Stomach smooth muscle (tissue), 2 donors: Measurements from ENCODE around the gene ORMDL3.

Experiments
- H3K27ac ChIP-seq: one replicate; pipeline ENCODE4 v1.7.0; 2013; ENCODE audit warnings: mild to moderate bottlenecking, low read length, inconsistent platforms
- H3K27me3 ChIP-seq, 2 donors: one replicate each; pipeline ENCODE4 v1.7.0; 2013; ENCODE audit warnings: low read length in 2 of 2; ENCODE audit not compliant: insufficient read depth in 2 of 2, control insufficient read depth in 1 of 2
- H3K36me3 ChIP-seq, 2 donors: one replicate each; pipeline ENCODE4 v1.7.0; 2013; ENCODE audit warnings: low read length in 2 of 2; ENCODE audit not compliant: control insufficient read depth in 2 of 2, insufficient read depth in 2 of 2
- H3K4me1 ChIP-seq: one replicate; pipeline ENCODE4 v1.7.0; 2013; ENCODE audit warnings: low read length; ENCODE audit not compliant: control insufficient read depth, insufficient read depth
- H3K4me3 ChIP-seq, 2 donors: one replicate each; pipeline ENCODE4 v1.7.0; 2013; ENCODE audit warnings: low read length in 2 of 2
- H3K9ac ChIP-seq, 2 donors: one replicate each; pipeline ENCODE4 v1.7.0; 2013; ENCODE audit warnings: low read length in 2 of 2, mild to moderate bottlenecking in 1 of 2
- H3K9me3 ChIP-seq, 2 donors: one replicate each; pipeline ENCODE4 v1.7.0; 2013; ENCODE audit warnings: low read length in 2 of 2; ENCODE audit not compliant: control insufficient read depth in 2 of 2
- donor health status: healthy.
- donor health status: Pancreatic carcinoma.

Gene ORMDL3

GRCh38 chr17:39923836-39924690 is 3.3 kb downstream of the ORMDL3 start:
- Histone ChIP-seq H3K4me3 (no peak overlapping the region), H3K9me3 (no peaks in the 10 kb centered on the region), H3K4me1 (peaks cover 38% of the 10 kb centered on the region), H3K27me3 (no peaks in the 10 kb centered on the region), H3K27ac (no peak overlapping the region), H3K36me3 (peaks cover 19 to 32% of the 10 kb centered on the region in 2 donors), H3K9ac (peak overlapping the region; percentile 19 to 21)

- Histone ChIP-seq H3K4me1 (peaks cover 30% of the 10 kb centered on the region), H3K27me3 (no peaks in the 10 kb centered on the region), H3K4me3 (no peak overlapping the region), H3K9me3 (no peaks in the 10 kb centered on the region), H3K36me3 (peaks cover 19 to 33% of the 10 kb centered on the region in 2 donors), H3K27ac (no peak overlapping the region), H3K9ac (no peak overlapping the region)
Measured at GRCh38 chr17:39923230-39923629, 4.2 kb downstream of the ORMDL3 start.

- H3K36me3 ChIP-seq, result peaks cover 19 to 33% of the 10 kb centered on the region in 2 donors
- H3K9ac ChIP-seq, result no peak overlapping the region
- no peaks in the 10 kb centered on the region for H3K27me3 ChIP-seq
- no peaks in the 10 kb centered on the region for H3K9me3 ChIP-seq
- peaks cover 26% of the 10 kb centered on the region for H3K4me1 ChIP-seq
- H3K4me3 ChIP-seq, result no peak overlapping the region
- H3K27ac ChIP-seq, result no peak overlapping the region
Measured at GRCh38 chr17:39922006-39922405, 5.4 kb downstream of the ORMDL3 start.

GRCh38 chr17:39921323-39921722 is 6.1 kb downstream of the ORMDL3 start:
- Histone ChIP-seq H3K27ac (no peak overlapping the region), H3K9ac (no peak overlapping the region), H3K9me3 (no peaks in the 10 kb centered on the region), H3K27me3 (no peaks in the 10 kb centered on the region), H3K36me3 (peaks cover 19 to 35% of the 10 kb centered on the region in 2 donors), H3K4me1 (peaks cover 19% of the 10 kb centered on the region), H3K4me3 (no peak overlapping the region)

- Histone ChIP-seq H3K27ac (no peak overlapping the region), H3K36me3 (peaks cover 19 to 35% of the 10 kb centered on the region in 2 donors), H3K4me1 (peaks cover 11% of the 10 kb centered on the region), H3K9ac (no peak overlapping the region), H3K27me3 (no peaks in the 10 kb centered on the region), H3K4me3 (no peak overlapping the region), H3K9me3 (no peaks in the 10 kb centered on the region)
Measured at GRCh38 chr17:39920218-39921210, 6.9 kb downstream of the ORMDL3 start.

GRCh38 chr17:39919087-39919683 is 8.2 kb downstream of the ORMDL3 start:
- Histone ChIP-seq H3K4me3 (no peak overlapping the region), H3K9me3 (no peaks in the 10 kb centered on the region), H3K27me3 (no peaks in the 10 kb centered on the region), H3K9ac (no peak overlapping the region), H3K36me3 (peaks cover 19 to 35% of the 10 kb centered on the region in 2 donors), H3K4me1 (peaks cover 1% of the 10 kb centered on the region), H3K27ac (no peak overlapping the region)

- no peak overlapping the region for H3K4me3 ChIP-seq
- H3K9me3 ChIP-seq, result no peaks in the 10 kb centered on the region
- no peaks in the 10 kb centered on the region for H3K27me3 ChIP-seq
- no peak overlapping the region for H3K27ac ChIP-seq
- peaks cover 2 to 18% of the 10 kb centered on the region in 2 donors for H3K36me3 ChIP-seq
- H3K4me1 ChIP-seq, result no peaks in the 10 kb centered on the region
- H3K9ac ChIP-seq, result no peak overlapping the region
Measured at GRCh38 chr17:39916918-39917317, 10.5 kb downstream of the ORMDL3 start.

- H3K4me3 ChIP-seq, result no peak overlapping the region
- H3K9me3 ChIP-seq, result no peaks in the 10 kb centered on the region
- H3K4me1 ChIP-seq, result no peaks in the 10 kb centered on the region
- no peak overlapping the region for H3K27ac ChIP-seq
- H3K9ac ChIP-seq, result no peak overlapping the region
- peaks cover 0 to 10% of the 10 kb centered on the region in 2 donors for H3K36me3 ChIP-seq
- H3K27me3 ChIP-seq, result no peaks in the 10 kb centered on the region
Measured at GRCh38 chr17:39915559-39915958, 11.8 kb downstream of the ORMDL3 start.

- H3K9me3 ChIP-seq, result no peaks in the 10 kb centered on the region
- H3K27me3 ChIP-seq, result no peaks in the 10 kb centered on the region
- H3K9ac ChIP-seq, result no peak overlapping the region
- no peaks in the 10 kb centered on the region for H3K4me1 ChIP-seq
- no peak overlapping the region for H3K4me3 ChIP-seq
- peaks cover 2 to 7% of the 10 kb centered on the region in 2 donors for H3K36me3 ChIP-seq
- no peak overlapping the region for H3K27ac ChIP-seq
Measured at GRCh38 chr17:39913989-39914388, 13.4 kb downstream of the ORMDL3 start.

- H3K36me3 ChIP-seq, result peaks cover 6 to 8% of the 10 kb centered on the region in 2 donors
Measured at GRCh38 chr17:39908789-39909352, 18.5 kb downstream of the ORMDL3 start.

More at GRCh38 chr17:39908789-39909352, 18.5 kb downstream of the ORMDL3 start:
- Histone ChIP-seq H3K9ac (no peak overlapping the region), H3K4me1 (no peaks in the 10 kb centered on the region), H3K9me3 (no peaks in the 10 kb centered on the region), H3K27ac (no peak overlapping the region), H3K4me3 (no peak overlapping the region), H3K27me3 (no peaks in the 10 kb centered on the region)
